Measurements from ENCODE around the gene MTMR12. TPM values are rescaled to one million over a fixed set of nuclear protein-coding genes. Genes with fewer than 3 reads are reported as not detected.
"Not testable (repeated sequence)": the region's sequence is repeated elsewhere in the genome, so short reads cannot be mapped to it uniquely, and the experiment has no call there.

The MTMR12 gene
- total RNA-seq, 1 donor from 2014 or later: 23.6 TPM

DNA sequence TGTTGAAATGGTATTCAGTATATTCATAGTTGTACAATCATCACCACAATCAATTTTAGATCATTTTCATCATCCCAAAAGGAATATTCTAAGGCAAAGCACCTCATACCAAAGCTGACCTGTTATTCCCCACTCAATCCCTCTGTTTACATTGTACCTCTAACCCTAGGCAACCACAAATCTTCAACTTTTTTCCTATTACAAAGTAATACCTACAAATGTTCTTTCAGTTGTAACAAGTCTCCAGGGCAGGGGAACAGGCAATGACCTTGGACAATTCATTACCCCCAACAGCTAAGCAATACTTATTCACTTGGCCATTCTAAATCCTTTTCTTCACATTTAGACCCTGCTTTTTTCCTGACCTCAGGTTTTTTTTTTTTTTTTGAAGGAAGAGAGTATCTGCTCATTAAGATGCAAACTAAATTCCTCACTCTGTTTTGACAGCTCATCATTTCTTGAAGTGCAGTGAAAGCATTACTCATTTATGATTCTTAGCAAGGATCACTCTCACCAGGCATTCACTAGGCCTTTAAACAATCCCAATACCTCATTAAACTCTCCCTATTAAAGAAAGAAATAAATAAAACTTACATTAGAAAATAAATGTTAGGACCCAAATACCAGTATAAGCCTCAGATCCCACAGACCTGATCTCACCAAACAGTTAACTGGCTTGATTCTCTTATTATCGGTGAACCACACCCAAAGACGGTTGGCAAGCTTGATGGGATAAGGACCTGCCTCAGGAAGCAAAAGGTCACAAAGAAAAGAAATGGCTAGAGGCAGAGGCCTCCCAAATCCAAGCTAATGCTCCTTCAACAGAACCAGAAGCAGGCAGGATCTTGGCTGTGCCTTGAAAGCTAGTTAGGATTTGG is 15.3 kb downstream of the MTMR12 start:
- H3K36me3 Mint-ChIP-seq: peaks cover 25% of the 10 kb centered on the region
- H3K4me1 Mint-ChIP-seq: no peaks in the 10 kb centered on the region
- no peak overlapping the region for H3K27ac Mint-ChIP-seq
- no peak overlapping the region for H3K4me3 Mint-ChIP-seq
- H3K27me3 Mint-ChIP-seq (ENCODE audit: low read depth): no peaks in the 10 kb centered on the region
- TF ChIP-seq, protein P1, sequence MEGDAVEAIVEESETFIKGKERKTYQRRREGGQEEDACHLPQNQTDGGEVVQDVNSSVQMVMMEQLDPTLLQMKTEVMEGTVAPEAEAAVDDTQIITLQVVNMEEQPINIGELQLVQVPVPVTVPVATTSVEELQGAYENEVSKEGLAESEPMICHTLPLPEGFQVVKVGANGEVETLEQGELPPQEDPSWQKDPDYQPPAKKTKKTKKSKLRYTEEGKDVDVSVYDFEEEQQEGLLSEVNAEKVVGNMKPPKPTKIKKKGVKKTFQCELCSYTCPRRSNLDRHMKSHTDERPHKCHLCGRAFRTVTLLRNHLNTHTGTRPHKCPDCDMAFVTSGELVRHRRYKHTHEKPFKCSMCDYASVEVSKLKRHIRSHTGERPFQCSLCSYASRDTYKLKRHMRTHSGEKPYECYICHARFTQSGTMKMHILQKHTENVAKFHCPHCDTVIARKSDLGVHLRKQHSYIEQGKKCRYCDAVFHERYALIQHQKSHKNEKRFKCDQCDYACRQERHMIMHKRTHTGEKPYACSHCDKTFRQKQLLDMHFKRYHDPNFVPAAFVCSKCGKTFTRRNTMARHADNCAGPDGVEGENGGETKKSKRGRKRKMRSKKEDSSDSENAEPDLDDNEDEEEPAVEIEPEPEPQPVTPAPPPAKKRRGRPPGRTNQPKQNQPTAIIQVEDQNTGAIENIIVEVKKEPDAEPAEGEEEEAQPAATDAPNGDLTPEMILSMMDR (IDR thresholded peaks at IDR 0.05; ENCODE audit: unreplicated experiment): no peak
- no peaks in the 10 kb centered on the region for H3K9me3 Mint-ChIP-seq
- no peak for DNase-seq (ENCODE audit: low spot score in 2 of 2, unreplicated experiment in 2 of 2)

DNA sequence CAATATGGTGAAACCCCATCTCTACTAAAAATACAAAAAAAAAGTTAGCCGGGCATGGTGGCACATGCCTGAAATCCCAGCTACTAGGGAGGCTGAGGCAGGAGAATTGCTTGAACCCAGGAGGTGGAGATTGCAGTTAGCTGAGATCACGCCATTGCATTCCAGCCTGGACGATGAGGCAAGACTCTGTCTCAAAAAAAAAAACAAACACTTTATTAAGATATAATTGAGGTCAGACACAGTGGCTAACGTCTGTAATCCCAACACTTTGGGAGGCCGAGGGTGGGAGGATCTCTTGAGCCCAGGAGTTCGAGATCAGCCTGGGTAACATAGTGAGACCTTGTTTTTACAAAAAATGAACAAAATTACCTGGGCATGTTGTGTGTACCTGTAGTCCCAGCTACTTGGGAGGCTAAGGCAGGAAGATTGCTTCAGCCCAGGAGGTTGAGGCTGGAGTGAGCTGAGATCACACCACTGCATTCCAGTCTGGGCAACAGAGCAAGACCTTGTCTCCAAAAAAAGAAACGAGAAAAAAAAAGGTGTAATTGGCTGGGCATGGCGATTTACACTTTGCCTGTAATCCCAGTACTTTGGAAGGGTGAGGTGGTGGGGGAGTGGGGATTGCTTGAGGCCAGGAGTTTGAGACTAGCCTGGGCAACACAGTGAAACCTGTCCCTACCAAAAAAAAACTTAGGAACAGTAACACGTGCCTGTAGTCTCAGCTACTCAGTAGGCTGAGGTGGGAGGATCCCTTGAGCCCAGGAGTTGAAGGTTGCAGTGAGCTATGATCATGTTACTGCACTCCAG is 16.6 kb downstream of the MTMR12 start:
- DNase-seq (ENCODE audit: low spot score in 2 of 2, unreplicated experiment in 2 of 2); H3K9me3 Mint-ChIP-seq; H3K27me3 Mint-ChIP-seq (ENCODE audit: low read depth); H3K4me3 Mint-ChIP-seq; H3K27ac Mint-ChIP-seq; H3K4me1 Mint-ChIP-seq: not testable (repeated sequence)
- peaks cover 32% of the 10 kb centered on the region for H3K36me3 Mint-ChIP-seq

GRCh38 chr5:32291591-32291990 is 21.1 kb downstream of the MTMR12 start:
- Mint-ChIP-seq H3K9me3 (peaks cover 7% of the 10 kb centered on the region), H3K4me3 (no peak overlapping the region), H3K4me1 (no peaks in the 10 kb centered on the region), H3K27me3 (ENCODE audit: low read depth) (no peaks in the 10 kb centered on the region), H3K36me3 (peaks cover 32% of the 10 kb centered on the region), H3K27ac (no peak overlapping the region)
- DNase-seq (ENCODE audit: low spot score in 2 of 2, unreplicated experiment in 2 of 2): no peak
- TF ChIP-seq, protein P1 (IDR thresholded peaks at IDR 0.05; ENCODE audit: unreplicated experiment): no peak

DNA sequence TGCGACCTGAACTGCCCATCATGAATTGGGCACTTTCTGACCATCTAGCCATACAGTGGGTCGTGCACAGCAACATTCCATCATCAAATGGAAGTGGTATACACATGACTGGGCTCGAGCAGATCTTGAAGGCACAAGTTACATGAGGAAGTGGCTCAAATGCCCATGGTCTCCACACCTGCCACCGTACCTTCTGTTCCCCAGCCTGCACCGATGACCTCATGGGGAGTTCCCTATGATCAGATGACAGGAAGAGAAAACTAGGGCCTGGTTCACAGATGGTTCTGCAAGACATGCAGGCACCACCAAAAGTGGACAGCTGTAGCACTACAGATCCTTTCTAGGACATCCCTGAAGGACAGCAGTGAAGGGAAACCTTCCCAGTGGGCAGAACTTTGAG is 21.8 kb downstream of the MTMR12 start:
- Mint-ChIP-seq H3K27me3 (ENCODE audit: low read depth) (no peaks in the 10 kb centered on the region), H3K4me3 (no peak overlapping the region), H3K4me1 (no peaks in the 10 kb centered on the region), H3K27ac (no peak overlapping the region), H3K36me3 (peaks cover 29% of the 10 kb centered on the region), H3K9me3 (peaks cover 7% of the 10 kb centered on the region)
- TF ChIP-seq, protein P1 (IDR thresholded peaks at IDR 0.05; ENCODE audit: unreplicated experiment): no peak
- DNase-seq (ENCODE audit: low spot score in 2 of 2, unreplicated experiment in 2 of 2): no peak

DNA sequence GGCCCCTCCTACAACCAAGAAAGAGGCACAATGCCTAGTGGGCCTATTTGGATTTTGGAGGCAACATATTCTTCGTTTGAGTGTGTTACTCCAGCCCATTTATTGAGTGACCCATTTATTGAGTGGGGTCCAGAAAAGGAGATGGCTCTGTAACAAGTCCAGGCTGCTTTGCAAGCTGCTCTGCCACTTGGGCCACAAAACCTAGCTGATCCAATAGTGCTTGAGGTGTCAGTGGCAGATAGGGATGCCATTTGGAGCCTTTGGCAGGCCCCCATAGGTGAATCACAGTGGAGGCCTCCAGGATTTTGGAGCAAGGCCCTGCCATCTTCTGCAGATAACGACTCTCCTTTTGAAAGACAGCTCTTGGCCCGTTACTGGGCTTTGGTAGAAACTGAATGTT is 22.2 kb downstream of the MTMR12 start:
- not testable (repeated sequence) for H3K4me3 Mint-ChIP-seq; H3K27ac Mint-ChIP-seq; H3K4me1 Mint-ChIP-seq; H3K27me3 Mint-ChIP-seq (ENCODE audit: low read depth); DNase-seq (ENCODE audit: low spot score in 2 of 2, unreplicated experiment in 2 of 2); H3K9me3 Mint-ChIP-seq
- H3K36me3 Mint-ChIP-seq: peaks cover 30% of the 10 kb centered on the region

GRCh38 chr5:32289986-32290385 is 22.8 kb downstream of the MTMR12 start:
- peaks cover 31% of the 10 kb centered on the region for H3K36me3 Mint-ChIP-seq
- not testable (repeated sequence) for H3K9me3 Mint-ChIP-seq; H3K4me1 Mint-ChIP-seq; H3K27ac Mint-ChIP-seq; H3K27me3 Mint-ChIP-seq (ENCODE audit: low read depth); H3K4me3 Mint-ChIP-seq; DNase-seq (ENCODE audit: low spot score in 2 of 2, unreplicated experiment in 2 of 2)

- not testable (repeated sequence) for DNase-seq (ENCODE audit: low spot score in 2 of 2, unreplicated experiment in 2 of 2); H3K9me3 Mint-ChIP-seq; H3K27ac Mint-ChIP-seq; H3K4me3 Mint-ChIP-seq; H3K27me3 Mint-ChIP-seq (ENCODE audit: low read depth)
- H3K4me1 Mint-ChIP-seq: peaks cover 13% of the 10 kb centered on the region
- peaks cover 22% of the 10 kb centered on the region for H3K36me3 Mint-ChIP-seq
Observed at GRCh38 chr5:32288135-32288534, 24.6 kb downstream of the MTMR12 start.

GRCh38 chr5:32287525-32287924 is 25.2 kb downstream of the MTMR12 start:
- not testable (repeated sequence) for H3K27ac Mint-ChIP-seq; H3K9me3 Mint-ChIP-seq; H3K27me3 Mint-ChIP-seq (ENCODE audit: low read depth); H3K4me3 Mint-ChIP-seq; DNase-seq (ENCODE audit: low spot score in 2 of 2, unreplicated experiment in 2 of 2)
- peaks cover 13% of the 10 kb centered on the region for H3K4me1 Mint-ChIP-seq
- H3K36me3 Mint-ChIP-seq: peaks cover 16% of the 10 kb centered on the region
